DND-41 (cell line): Measurements from ENCODE around the gene KRT1.

Source experiments
- ATAC-seq: fragments of 200-7000 bp; cut with Tn5 transposase; 3 replicates; pipeline ENCODE4 v1.9.1; 2021; ENCODE audit warnings: low read depth; ENCODE audit not compliant: insufficient read depth
- DNase-seq: peaks from one replicate; pipeline ENCODE4 v3.0.0-alpha.2; 2020
- H2AFZ ChIP-seq: 2 replicates; pipeline ENCODE4 v1.6.0; 2012; ENCODE audit warnings: low read depth, low read length
- H3K27ac ChIP-seq: 2 replicates; pipeline ENCODE4 v1.5.1; 2012; ENCODE audit warnings: low read length, inconsistent platforms
- H3K27me3 ChIP-seq: fragments of 200-600 bp; sonication (generic); 2 replicates; pipeline ENCODE4 v1.6.0; 2012; ENCODE audit warnings: low read length, mild to moderate bottlenecking, inconsistent platforms; ENCODE audit not compliant: insufficient read depth, poor library complexity
- H3K36me3 ChIP-seq: 2 replicates; pipeline ENCODE4 v1.5.1; 2012; ENCODE audit warnings: low read length, inconsistent platforms; ENCODE audit not compliant: insufficient read depth
- H3K4me1 ChIP-seq: 2 replicates; pipeline ENCODE4 v1.5.1; 2012; ENCODE audit warnings: mild to moderate bottlenecking, low read length; ENCODE audit not compliant: insufficient read depth
- H3K4me2 ChIP-seq: 2 replicates; pipeline ENCODE4 v1.6.0; 2012; ENCODE audit warnings: mild to moderate bottlenecking, moderate library complexity, low read length, inconsistent platforms; ENCODE audit not compliant: insufficient read depth
- H3K4me3 ChIP-seq, 2 experiments: fragments of 200-600 bp in 1 of 2; shearing (Covaris generic) in 1 of 2; 2 replicates each; pipeline ENCODE4 v1.5.1; 2012 to 2016; ENCODE audit warnings: inconsistent platforms in 2 of 2, low read length in 2 of 2, mild to moderate bottlenecking in 2 of 2, low read depth in 1 of 2, moderate library complexity in 1 of 2
- H3K79me2 ChIP-seq: 2 replicates; pipeline ENCODE4 v1.6.0; 2012; ENCODE audit warnings: low read length, inconsistent platforms; ENCODE audit not compliant: insufficient read depth
- H3K9ac ChIP-seq: 2 replicates; pipeline ENCODE4 v1.6.0; 2012; ENCODE audit warnings: low read depth, mild to moderate bottlenecking, inconsistent platforms, low read length, moderate library complexity
- H3K9me3 ChIP-seq: 2 replicates; pipeline ENCODE4 v1.5.1; 2012; ENCODE audit warnings: low read length, moderate library complexity, mild to moderate bottlenecking, inconsistent platforms; ENCODE audit not compliant: insufficient read depth, severe bottlenecking
- H4K20me1 ChIP-seq: 2 replicates; pipeline ENCODE4 v1.6.0; 2012; ENCODE audit warnings: low read length; ENCODE audit not compliant: insufficient read depth
- CTCF ChIP-seq: IDR thresholded peaks from 2 replicates; pipeline ENCODE4 v1.5.1; 2012; ENCODE audit warnings: borderline replicate concordance, low read length, moderate library complexity, mild to moderate bottlenecking; ENCODE audit not compliant: poor library complexity, severe bottlenecking; ENCODE audit errors: extremely low read depth
- EZH2 ChIP-seq: IDR thresholded peaks from 3 replicates; pipeline ENCODE4 v1.6.1; 2012; ENCODE audit warnings: borderline replicate concordance, low read depth, mild to moderate bottlenecking, moderate library complexity, low read length, inconsistent platforms; ENCODE audit not compliant: severe bottlenecking

KRT1 gene

GRCh38 chr12:52667931-52668330 lies 12.3 kb downstream of the KRT1 start:
- Histone ChIP-seq H3K9me3 (no peaks in the 10 kb centered on the region), H3K4me1 (no peaks in the 10 kb centered on the region), H3K36me3 (no peaks in the 10 kb centered on the region), H3K4me3 (no peak overlapping the region), H3K27ac (no peak overlapping the region), H3K27me3 (peaks cover 6% of the 10 kb centered on the region), H4K20me1 (no peaks in the 10 kb centered on the region), H2AFZ (no peak overlapping the region), H3K4me2 (no peak overlapping the region), H3K9ac (no peak overlapping the region), H3K79me2 (no peaks in the 10 kb centered on the region)
- no peak for TF ChIP-seq CTCF
- no peak for TF ChIP-seq EZH2
- ATAC-seq = no peak
- DNase-seq = no peak

GRCh38 chr12:52667509-52667908 lies 12.7 kb downstream of the KRT1 start:
- H3K9ac ChIP-seq = no peak overlapping the region
- H3K4me1 ChIP-seq = no peaks in the 10 kb centered on the region
- DNase-seq (no peak), ATAC-seq (no peak)
- no peaks in the 10 kb centered on the region for H3K9me3 ChIP-seq
- H3K4me2 ChIP-seq = no peak overlapping the region
- no peak overlapping the region for H3K4me3 ChIP-seq
- no peak overlapping the region for H2AFZ ChIP-seq
- no peaks in the 10 kb centered on the region for H3K79me2 ChIP-seq
- TF ChIP-seq EZH2 = no peak
- H4K20me1 ChIP-seq = no peaks in the 10 kb centered on the region
- H3K36me3 ChIP-seq = no peaks in the 10 kb centered on the region
- H3K27ac ChIP-seq = no peak overlapping the region
- peaks cover 7% of the 10 kb centered on the region for H3K27me3 ChIP-seq

DNA sequence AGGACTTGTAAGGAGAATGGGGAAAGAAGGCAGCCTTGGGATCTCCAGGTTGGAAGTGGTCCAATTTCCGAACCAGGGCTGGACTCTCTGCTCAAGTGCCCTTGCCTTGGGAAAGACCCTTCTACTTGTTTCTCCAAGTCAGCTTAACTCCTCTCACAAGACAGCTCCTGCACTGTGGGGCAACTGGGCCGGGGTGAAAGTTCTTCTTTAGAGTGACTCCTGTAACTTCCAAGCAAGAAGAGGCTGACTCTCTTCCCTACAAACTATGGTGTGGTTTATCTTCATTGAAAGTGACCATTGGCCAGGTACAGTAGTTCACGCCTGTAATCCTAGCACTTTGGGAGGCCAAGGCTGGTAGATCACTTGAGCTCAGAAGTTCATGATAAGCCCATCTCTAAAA lies 13.7 kb downstream of the KRT1 start:
- H3K27me3 ChIP-seq = peaks cover 10% of the 10 kb centered on the region
- H4K20me1 ChIP-seq = no peaks in the 10 kb centered on the region
- H3K36me3 ChIP-seq = no peaks in the 10 kb centered on the region
- H3K4me1 ChIP-seq = no peaks in the 10 kb centered on the region
- no peak overlapping the region for H3K27ac ChIP-seq
- no peak overlapping the region for H3K4me2 ChIP-seq
- no peak overlapping the region for H3K4me3 ChIP-seq
- H2AFZ ChIP-seq = no peak overlapping the region
- no peak overlapping the region for H3K9ac ChIP-seq
- H3K9me3 ChIP-seq = no peaks in the 10 kb centered on the region
- no peak for ATAC-seq
- TF ChIP-seq EZH2 (no peak), CTCF (no peak)
- no peak for DNase-seq
- no peaks in the 10 kb centered on the region for H3K79me2 ChIP-seq

DNA sequence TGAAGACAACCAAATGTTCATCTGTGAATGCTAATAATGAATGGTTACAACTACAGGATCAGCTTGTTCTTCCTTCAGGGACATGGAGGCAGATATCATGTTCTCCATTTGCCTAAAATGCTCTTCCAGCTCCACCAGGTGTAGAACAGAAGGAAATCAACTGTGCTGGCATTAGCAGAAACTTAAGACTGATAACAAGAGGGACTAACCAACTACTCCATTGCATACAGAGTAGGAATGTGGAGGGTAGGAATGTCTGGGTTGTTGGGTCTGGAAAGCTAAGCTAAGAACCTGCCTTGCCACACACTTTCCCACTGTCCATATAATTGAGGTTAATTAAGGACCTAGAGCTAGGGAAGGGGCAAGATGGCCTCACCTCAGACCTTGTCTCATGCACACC lies 16.8 kb downstream of the KRT1 start:
- no peaks in the 10 kb centered on the region for H4K20me1 ChIP-seq
- ATAC-seq (no peak), DNase-seq (no peak)
- H3K27ac ChIP-seq = no peak overlapping the region
- H3K4me2 ChIP-seq = no peak overlapping the region
- no peak overlapping the region for H3K4me3 ChIP-seq
- peaks cover 20% of the 10 kb centered on the region for H3K27me3 ChIP-seq
- H2AFZ ChIP-seq = no peak overlapping the region
- TF ChIP-seq CTCF (no peak), EZH2 (no peak)
- no peaks in the 10 kb centered on the region for H3K9me3 ChIP-seq
- H3K36me3 ChIP-seq = no peaks in the 10 kb centered on the region
- H3K79me2 ChIP-seq = no peaks in the 10 kb centered on the region
- H3K4me1 ChIP-seq = no peaks in the 10 kb centered on the region
- no peak overlapping the region for H3K9ac ChIP-seq
